Loucy (cell line): ENCODE results near the gene CTDSPL.

Experiments used
- CTCF ChIP-seq: fragments of 200-600 bp; sonication (generic); conservative IDR thresholded peaks from 2 replicates; pipeline ENCODE4 v1.5.1; 2014; ENCODE audit warnings: mild to moderate bottlenecking, antibody characterized with exemption, low read length
- EZH2phosphoT487 ChIP-seq: fragments of 200-600 bp; IDR thresholded peaks from 2 replicates; pipeline ENCODE4 v1.6.1; 2018; ENCODE audit warnings: antibody characterized with exemption, mild to moderate bottlenecking, moderate library complexity, borderline replicate concordance

GRCh38 chr3:37847689-37848088, 14.0 kb upstream of the CTDSPL start:
- TF ChIP-seq CTCF: no peak
- no peak for TF ChIP-seq EZH2phosphoT487
